ENCODE data around the gene BABAM1.

BABAM1 gene

GRCh38 chr19:17324357-17325114, 57.3 kb downstream of the BABAM1 start:
- no peak for DNase-seq

DNA sequence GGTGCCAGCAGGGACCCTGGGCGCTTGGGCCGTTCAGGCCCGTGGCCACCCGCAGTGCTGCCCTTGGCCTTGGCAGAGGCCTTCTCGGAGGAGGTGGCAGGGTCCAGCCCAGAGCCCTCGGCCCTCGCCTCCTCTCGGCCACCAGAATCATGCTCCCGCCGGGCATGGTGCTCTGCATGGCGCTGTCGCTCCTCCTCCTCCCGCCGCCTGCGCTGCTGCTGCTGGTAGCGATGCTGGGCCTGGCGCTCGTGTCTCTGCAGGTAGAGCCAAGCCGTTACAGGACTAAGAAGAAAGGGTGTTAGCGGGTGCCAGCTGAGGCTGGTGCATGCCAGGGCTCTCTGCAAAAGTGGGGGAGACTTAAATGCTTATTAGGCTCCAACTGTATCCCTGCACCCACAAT, 57.9 kb downstream of the BABAM1 start:
- no peak for DNase-seq

DNA sequence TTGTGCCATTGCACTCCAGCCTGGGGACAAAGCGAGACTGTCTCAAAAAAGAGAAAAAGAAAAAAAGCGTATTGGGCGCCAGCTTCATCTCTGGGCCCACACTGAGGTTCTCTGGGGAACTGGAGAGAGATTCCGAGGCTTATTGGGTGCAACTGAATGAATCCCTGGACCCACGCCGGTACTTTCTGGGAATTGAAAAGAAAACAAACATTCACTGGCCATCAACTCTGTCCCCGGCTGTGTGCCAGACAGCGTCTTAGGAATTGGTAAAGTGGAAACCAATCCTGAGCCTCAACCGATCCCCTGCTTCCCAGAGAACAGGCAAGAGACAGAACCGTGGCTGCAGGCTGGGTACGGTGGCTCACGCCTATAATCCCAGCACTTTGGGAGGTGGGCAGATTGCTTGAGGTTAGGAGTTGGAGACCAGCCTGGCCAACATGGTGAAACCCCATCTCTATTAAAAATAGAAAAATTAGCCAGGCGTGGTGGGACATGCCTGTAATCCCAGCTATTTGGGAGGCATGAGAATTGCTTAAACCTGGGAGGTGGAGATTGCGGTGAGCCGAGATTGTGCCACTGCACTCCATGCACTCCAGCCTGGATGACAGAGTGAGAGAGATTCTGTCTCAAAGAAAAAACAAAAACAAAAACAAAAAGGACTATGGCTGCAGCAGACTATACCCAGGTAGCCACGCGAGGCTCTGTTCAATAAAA, 58.8 kb downstream of the BABAM1 start:
- DNase-seq, result no peak

GRCh38 chr19:17326595-17326966, 59.3 kb downstream of the BABAM1 start:
- no peak for DNase-seq

- no peak for DNase-seq
Measured at GRCh38 chr19:17327068-17327653, 59.9 kb downstream of the BABAM1 start.

DNA sequence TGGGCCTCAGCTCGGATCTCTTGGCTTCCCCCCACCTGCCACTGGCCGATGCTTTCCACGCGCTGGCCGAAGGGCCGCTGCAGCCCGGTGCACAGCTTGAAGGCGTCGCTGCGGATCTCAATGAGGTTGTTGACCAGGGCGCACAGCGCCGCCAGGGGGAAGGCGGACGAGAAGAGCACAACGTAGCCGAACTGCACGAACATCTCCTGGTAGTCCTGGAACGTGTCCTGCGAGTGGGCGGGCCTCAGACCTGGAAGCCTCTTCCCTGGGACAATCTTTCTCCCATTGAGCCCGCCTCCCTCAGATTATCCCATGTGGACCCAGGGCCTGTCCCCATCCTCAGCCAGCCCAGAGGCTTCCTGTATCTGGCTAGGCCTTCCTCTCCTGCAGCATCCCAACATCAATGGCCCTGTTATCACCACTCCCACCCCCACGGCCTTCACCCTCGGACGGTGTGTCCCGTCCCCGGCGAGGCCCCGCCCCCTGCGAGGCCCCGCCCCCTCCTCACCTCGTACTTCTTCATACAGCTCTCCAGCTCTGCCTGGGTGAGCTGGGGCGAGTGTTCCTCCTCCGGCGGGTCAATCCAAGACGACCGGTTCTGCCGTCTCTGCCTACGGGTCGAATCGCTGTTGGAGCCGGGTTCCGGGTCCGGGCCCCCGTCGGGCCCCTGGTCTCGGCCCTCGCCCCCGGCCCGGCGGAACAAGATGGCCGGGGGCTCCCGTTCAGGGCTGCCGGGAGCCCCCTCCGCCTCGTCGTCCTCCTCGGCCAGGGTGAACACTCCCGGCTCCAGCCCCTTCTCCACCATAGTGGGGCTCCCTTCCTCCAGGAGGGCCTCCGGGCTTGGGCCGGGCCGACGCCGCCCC, 60.6 kb downstream of the BABAM1 start:
- peak; percentile 66 for DNase-seq

All from CD4-positive, alpha-beta T cell treated with Interleukin-21 for 1 hour (primary cell).